Upper lobe of left lung (tissue), 4 donors: ENCODE data around the gene RBP3.

ENCODE experiments used
- CTCF ChIP-seq, 6 experiments: fragments of 450-650 bp in 4 of 6; fragments of 200-600 bp in 2 of 6; sonication (generic) in 2 of 6; IDR thresholded peaks; one replicate each; pipeline ENCODE4 v1.5.1; 2016 to 2019; ENCODE audit warnings: antibody characterized with exemption in 6 of 6
- POLR2A ChIP-seq, 4 donors: fragments of 450-650 bp; IDR thresholded peaks; one replicate each; pipeline ENCODE4 v1.5.1; 2016 to 2017; ENCODE audit warnings: antibody characterized with exemption in 4 of 4, mild to moderate bottlenecking in 2 of 4

- TF ChIP-seq CTCF (IDR thresholded peaks at IDR 0.05) (no peak), POLR2A (IDR thresholded peaks at IDR 0.05) (no peak)
Observed at GRCh38 chr10:47396311-47396717, 48.2 kb downstream of the RBP3 start.
